Measurements from ENCODE around the gene RARB.

The RARB gene

DNA sequence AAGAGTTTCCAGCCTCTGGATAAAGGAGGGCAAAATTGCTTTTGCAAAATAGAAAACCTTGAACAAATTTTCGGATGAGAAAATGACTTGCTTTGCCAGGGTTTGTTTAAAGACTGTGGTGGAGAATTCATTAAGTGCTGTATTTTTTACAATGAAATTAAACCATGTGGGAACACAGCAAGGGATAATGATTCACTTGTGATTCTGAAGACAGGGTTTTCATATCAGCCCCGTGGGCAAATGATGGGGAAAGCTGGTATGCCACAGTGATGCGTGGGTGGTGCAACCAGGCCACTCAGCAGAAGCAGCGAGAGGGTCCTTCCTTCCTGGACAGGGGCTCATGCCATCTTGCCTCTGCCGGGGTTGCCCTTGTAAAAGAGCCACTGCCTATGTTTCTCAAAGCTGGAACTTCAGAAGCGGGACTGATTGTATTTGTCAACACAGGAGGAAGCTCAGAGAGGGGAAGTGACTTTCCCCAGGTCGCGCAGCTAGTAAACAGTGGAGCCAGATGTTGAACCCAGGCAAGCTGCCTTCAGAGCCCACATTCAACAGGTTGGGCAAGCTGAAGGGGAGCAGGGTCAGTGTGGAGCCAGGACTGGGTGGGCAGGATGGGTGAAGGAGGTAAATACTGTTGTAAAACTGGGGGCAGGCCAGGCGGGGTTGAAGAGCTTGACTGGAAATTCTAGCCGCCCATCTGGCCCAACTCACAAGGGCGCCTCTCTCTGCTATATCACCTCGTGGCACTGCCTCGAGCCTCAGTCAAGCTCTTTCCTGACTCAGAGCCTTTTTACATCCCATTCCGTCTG is 157.5 kb downstream of the RARB start:
- no peak for TF ChIP-seq CTCF (IDR thresholded peaks at IDR 0.05; ENCODE audit: borderline replicate concordance, insufficient read depth, low read depth, low read length)

DNA sequence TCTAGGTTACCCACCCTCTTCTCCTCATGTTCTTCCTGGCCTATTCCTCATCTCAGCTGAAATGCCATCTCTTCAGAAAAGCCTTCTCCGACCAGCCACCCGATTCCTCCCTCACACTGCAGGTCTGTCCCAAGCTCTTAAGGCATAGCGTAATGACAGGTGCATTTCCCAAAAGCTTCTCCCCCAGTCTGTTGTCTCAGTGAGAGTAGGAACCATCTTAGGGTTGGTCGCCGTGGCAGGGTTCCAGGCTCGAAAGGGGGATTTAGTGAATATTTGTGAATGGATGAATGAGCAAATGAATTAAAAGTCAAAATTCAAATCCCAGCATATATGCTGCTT is 158.1 kb downstream of the RARB start:
- TF ChIP-seq CTCF (IDR thresholded peaks at IDR 0.05; ENCODE audit: borderline replicate concordance, insufficient read depth, low read depth, low read length), result no peak
- H3K4me3 ChIP-seq (ENCODE audit: low read depth, low read length), result no peak overlapping the region

More for the DNA sequence above, 157.5 kb downstream of the RARB start:
- no peak overlapping the region for H3K4me3 ChIP-seq (ENCODE audit: low read depth, low read length)

DNA sequence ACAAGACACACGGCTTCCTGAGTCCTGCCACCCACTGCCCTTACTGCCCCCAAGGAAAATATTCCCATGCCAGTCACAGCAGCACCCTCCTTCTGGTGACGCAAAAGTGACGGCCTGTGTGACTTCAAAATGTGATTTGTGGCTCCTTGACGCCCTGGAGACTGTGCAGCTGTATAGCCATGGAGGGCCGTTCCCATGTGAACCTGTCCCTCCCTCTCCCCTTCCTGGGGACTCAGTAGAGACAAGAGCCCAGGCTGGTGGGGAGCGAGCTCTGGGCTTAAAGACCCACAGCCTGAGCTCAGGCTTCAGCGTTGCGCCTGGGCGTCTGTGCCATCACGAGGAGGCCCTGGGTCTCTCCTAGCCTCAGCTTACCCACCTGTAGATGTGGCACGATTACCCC is 158.5 kb downstream of the RARB start:
- H3K4me3 ChIP-seq (ENCODE audit: low read depth, low read length), result no peak overlapping the region

DNA sequence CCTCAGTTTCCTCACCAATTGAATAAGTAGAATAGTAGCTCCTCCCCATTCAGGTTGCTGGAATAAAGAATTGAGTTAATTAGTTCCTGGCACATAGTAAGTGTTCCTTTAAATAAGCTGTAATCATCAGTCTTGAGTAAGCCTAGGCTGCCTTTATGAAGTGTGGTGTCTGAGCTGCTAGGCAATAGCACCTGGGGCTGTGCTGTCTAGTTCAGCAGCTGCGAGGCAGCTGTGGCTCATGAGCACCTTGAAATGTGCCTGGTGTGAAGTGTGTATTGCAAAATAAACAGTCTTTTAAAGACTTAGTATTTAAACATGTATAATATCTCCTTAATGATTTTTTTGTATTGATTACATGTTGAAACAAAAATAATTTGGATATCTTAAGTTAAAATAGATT is 159.0 kb downstream of the RARB start:
- no peak for TF ChIP-seq CTCF (IDR thresholded peaks at IDR 0.05; ENCODE audit: borderline replicate concordance, insufficient read depth, low read depth, low read length)
- H3K4me3 ChIP-seq (ENCODE audit: low read depth, low read length), result no peak overlapping the region

More for the DNA sequence above, 158.5 kb downstream of the RARB start:
- TF ChIP-seq CTCF (IDR thresholded peaks at IDR 0.05; ENCODE audit: borderline replicate concordance, insufficient read depth, low read depth, low read length), result no peak

GRCh38 chr3:25587526-25587925 is 159.5 kb downstream of the RARB start:
- TF ChIP-seq CTCF (IDR thresholded peaks at IDR 0.05; ENCODE audit: borderline replicate concordance, insufficient read depth, low read depth, low read length), result no peak
- no peak overlapping the region for H3K4me3 ChIP-seq (ENCODE audit: low read depth, low read length)

DNA sequence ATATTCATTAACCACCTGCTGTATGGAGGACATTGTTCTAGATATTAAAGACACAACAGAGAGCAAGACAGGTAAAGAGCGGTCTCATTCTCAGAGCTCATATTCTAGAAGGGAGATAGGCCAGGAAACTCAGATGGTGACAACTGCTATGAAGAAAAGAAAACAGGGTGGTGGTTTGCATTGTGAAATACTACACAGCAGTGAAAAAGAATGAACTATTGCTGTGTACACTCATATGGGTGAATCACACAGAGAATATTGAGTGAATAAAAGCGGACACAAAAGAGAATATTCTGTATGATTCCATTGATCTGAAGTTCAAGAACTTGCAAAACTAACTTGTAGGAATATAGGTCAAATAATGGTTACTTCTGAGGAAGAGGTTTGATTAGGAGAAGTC is 159.9 kb downstream of the RARB start:
- TF ChIP-seq CTCF (IDR thresholded peaks at IDR 0.05; ENCODE audit: borderline replicate concordance, insufficient read depth, low read depth, low read length), result no peak
- H3K4me3 ChIP-seq (ENCODE audit: low read depth, low read length), result no peak overlapping the region

- H3K4me3 ChIP-seq (ENCODE audit: low read depth, low read length), result no peak overlapping the region
- TF ChIP-seq CTCF (IDR thresholded peaks at IDR 0.05; ENCODE audit: borderline replicate concordance, insufficient read depth, low read depth, low read length), result no peak
These were observed 160.5 kb downstream of the RARB start for GRCh38 chr3:25588441-25589103.

Data from GM12875 (cell line).